HUDEP-2 (cell line): ENCODE data around the gene ZC3H7B.

Experiments
- DNase-seq, 76 experiments: peaks; one replicate each; lab custom pipeline; 2025; ENCODE audit not compliant: unreplicated experiment in 76 of 76; lab: John Stamatoyannopoulos, UW

Gene ZC3H7B

GRCh38 chr22:41350087-41350486 lies 48.8 kb downstream of the ZC3H7B start:
- peak in 27 of 76 experiments; percentile 3 to 40 (median 16) for DNase-seq

GRCh38 chr22:41351011-41351410 lies 49.7 kb downstream of the ZC3H7B start:
- no peak for DNase-seq

GRCh38 chr22:41352058-41352457 lies 50.7 kb downstream of the ZC3H7B start:
- no peak for DNase-seq

- no peak for DNase-seq
Measured at GRCh38 chr22:41353862-41354575, 52.7 kb downstream of the ZC3H7B start.

- no peak for DNase-seq
Measured at GRCh38 chr22:41354979-41355378, 53.7 kb downstream of the ZC3H7B start.

- no peak for DNase-seq
Measured at GRCh38 chr22:41355895-41356294, 54.6 kb downstream of the ZC3H7B start.

GRCh38 chr22:41356430-41357028 lies 55.2 kb downstream of the ZC3H7B start:
- DNase-seq, result no peak

- DNase-seq, result no peak
Measured at GRCh38 chr22:41357191-41357590, 55.9 kb downstream of the ZC3H7B start.

- DNase-seq, result peak in 7 of 76 experiments; percentile 5 to 43 (median 13)
Measured at GRCh38 chr22:41358927-41359326, 57.6 kb downstream of the ZC3H7B start.

DNA sequence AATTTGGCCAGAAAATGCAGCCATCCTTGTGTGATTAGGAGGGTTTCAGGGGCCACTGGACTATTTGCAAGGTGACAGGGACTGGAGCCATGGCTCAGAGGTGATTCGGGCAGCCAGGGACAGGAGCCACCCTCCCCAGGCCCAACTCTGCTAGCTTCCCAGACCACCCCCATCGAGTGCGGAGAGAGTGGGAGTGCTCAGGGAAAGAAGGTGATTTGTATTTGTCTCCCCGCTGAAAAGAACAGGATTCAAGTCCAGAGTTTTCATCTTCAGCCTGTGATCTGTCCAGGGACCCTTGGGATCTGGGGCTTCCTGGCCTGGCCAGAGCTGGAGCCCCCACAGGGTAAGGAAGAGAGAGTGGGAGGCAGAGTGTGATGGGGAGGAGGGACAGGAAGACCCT lies 58.1 kb downstream of the ZC3H7B start:
- no peak for DNase-seq

DNA sequence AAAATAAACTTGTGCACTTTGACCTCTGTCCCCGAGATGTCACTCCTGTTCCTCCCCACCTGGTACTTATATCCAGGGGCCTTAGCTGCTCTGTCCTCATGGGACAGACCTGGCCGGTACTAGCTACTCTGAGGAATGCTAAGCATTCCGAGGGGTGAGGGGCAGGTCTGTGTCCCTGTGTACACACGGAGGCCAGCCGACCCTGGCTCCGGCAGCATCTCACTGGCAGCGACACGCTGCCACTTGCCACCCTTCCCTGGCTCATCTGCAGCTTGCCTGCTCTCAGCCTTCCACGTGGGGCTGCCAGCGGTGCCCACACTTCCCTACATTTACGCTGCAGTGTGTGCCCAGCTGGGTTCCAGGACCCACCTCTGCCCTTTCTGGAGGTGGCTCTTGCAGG lies 58.8 kb downstream of the ZC3H7B start:
- DNase-seq, result no peak

DNA sequence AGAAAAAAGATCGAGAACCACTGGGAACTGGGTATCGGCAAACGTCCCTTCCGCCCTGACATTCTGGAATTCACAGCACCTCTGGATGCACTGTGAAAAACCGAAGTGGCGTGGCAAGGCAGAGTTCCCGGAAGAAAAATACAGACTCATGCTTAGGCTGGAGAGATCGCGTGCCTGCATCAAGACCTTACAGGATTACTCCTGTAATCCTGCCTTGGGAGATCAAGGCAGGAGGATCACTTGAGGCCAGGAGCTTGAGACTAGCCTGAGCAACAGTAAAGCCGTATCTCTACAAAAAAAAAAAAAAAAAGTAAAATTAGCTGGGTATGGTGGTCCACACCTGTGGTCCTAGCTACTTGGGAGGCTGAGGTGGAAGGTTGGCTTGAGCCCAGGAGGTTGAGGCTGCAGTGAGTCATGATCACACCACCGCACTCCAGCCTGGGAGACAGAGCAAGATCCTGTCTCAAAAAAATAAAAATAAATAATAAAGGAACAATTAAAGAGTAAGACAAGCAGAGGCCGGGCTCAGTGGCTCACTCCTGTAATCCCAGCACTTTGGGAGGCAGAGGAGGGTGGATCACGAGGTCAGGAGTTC lies 60.5 kb downstream of the ZC3H7B start:
- no peak for DNase-seq

- no peak for DNase-seq
Measured at GRCh38 chr22:41362615-41363014, 61.3 kb downstream of the ZC3H7B start.

DNA sequence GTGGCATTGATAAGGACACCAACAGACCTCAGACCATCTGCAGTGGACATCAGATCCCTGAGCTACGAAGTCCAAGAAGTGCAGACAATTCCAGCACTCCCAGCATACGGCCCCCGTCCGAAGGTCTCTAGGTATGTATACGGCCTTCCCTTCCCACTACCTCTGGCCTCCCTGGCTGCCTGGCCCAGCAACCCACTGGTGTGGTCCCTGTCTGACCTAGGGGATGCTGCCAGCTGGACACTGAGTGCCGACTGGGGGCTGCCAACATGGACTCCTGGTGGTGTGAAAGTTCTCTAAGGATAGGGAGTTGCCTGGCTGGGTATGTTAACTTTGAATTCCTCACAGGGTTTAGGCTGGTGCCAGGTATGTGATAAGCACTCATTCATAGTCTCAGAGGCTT lies 62.9 kb downstream of the ZC3H7B start:
- DNase-seq, result no peak

DNA sequence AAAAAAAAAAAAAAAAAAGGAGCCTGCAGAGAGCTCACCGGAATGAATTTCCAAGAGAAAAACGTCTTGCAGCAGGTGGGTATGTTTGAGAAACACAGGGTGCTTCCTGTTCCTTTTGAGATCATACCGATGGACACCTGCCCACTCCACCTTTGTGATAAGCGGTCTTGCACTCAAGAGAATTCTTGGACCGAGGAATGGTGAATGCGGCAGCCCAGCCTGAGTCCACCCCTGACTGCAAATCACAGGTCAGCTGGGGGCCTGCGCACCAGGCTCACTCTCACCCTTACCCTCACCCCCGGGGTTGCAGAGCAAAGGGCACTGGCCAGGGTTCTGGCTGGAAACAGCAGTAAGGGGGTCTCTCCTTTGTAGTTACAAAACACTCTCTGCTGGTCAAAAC lies 63.6 kb downstream of the ZC3H7B start:
- DNase-seq, result no peak

- no peak for DNase-seq
Measured at GRCh38 chr22:41365425-41365824, 64.1 kb downstream of the ZC3H7B start.

- no peak for DNase-seq
Measured at GRCh38 chr22:41366323-41367029, 65.2 kb downstream of the ZC3H7B start.

DNA sequence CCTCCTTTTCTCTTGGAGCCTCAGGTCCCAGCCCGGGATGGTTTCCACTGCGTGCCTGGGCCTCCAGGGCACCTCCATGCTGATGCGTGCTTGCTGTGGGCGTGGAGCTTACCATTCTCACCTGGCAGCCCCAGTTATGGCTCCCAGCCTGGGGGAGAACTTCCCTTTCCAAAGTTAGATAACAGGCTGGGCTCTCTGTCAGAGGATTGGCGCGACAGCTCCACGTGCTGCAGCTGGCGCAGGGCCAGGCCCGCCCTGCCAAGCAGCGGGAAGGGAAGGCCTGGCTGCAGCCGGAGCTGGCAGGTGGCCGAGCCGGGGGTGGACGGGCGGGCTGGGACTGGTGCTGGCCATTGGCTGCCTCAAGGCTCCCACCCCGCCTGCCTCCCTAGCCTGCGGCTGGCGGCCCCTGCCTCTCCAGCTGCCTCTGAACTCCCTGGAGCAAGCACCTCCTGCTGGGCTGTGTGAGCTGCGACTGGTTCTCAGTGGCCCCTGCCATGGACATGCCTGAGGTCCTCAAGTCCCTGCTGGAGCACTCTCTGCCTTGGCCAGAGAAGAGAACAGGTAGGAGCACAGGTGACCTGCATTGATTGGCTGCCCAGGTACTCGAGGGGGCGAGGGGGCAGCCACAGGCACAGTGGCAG lies 65.8 kb downstream of the ZC3H7B start:
- DNase-seq, result peak; percentile 50 to 99 (median 96)

DNA sequence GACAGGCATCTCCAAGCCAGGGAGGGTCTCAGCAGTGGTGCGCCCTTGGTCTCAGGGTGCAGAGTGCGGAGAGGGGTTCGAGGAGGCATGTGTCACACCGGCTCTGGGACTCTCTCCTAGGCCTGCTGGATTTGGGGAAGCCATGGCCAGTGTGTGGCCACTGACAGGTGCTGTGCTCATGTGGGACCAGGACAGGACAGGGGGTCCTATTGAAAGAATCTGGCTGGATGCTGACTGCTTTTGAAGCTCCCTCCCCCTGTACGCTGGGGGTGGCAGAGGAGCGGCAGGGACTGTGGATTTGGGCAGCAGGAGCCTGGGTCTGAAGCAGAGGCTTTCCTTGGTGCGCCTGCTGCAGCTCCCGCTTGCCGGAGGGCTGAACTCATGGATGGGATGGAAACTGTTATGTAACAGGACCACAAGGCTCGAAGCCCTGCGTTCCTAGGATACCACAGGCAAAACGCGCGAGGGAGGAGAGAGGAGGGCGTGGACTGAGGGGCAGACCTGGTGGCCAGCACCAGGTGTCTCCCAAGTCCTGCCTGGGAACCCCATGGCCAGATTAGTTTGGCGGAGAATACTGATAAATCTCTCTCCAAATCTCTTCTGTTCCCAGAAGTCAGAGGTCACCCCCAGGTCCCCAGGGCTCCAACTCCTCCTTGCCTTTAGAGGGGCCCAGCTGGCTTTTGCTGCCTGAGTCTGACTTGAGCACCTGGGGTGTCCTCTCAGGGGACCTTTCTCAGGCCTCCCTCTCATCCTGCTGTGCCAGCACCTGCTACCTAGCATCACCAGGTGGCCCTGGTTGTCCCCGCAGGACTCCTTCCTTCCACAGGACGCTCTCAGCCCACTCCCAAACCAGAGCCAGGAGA lies 66.6 kb downstream of the ZC3H7B start:
- DNase-seq, result peak in 1 of 76 experiments; percentile 32
